Heart left ventricle (tissue), 16 donors: ENCODE results near the gene SPOCK1. TPM values are rescaled to one million over a fixed set of nuclear protein-coding genes. Genes with fewer than 3 reads are reported as not detected.
A peak's percentile ranks its signal among the peaks of the same experiment; 100 is the strongest.

Experiments used
- ATAC-seq, 4 donors: fragments of 200-7000 bp; cut with Tn5 transposase; one replicate each; pipeline ENCODE4 v1.9.1; 2020 to 2022; ENCODE audit warnings: moderate library complexity in 4 of 4, mild to moderate bottlenecking in 3 of 4, moderate number of reproducible peaks in 1 of 4
- DNase-seq, 5 donors: peaks; one replicate each; pipeline ENCODE4 v3.0.0-alpha.2; 2020
- H3K27ac ChIP-seq, 12 donors: fragments of 200-600 bp; sonication (generic) in 4 of 12; one replicate each; pipeline versions ENCODE4 v1.5.0 to v1.8.0; 2016 to 2022; ENCODE audit warnings: mild to moderate bottlenecking in 2 of 12
- H3K27me3 ChIP-seq, 9 donors: fragments of 200-600 bp; sonication (generic) in 2 of 9; one replicate each; pipeline versions ENCODE4 v1.5.1 to v1.8.0; 2016 to 2022; ENCODE audit warnings: mild to moderate bottlenecking in 3 of 9
- H3K36me3 ChIP-seq, 9 donors: fragments of 200-600 bp; sonication (generic) in 2 of 9; one replicate each; pipeline versions ENCODE4 v1.5.0 to v1.8.0; 2018 to 2022; ENCODE audit warnings: mild to moderate bottlenecking in 2 of 9
- H3K4me1 ChIP-seq, 12 donors: fragments of 200-600 bp; sonication (generic) in 4 of 12; one replicate each; pipeline versions ENCODE4 v1.5.0 to v1.8.0; 2016 to 2022; ENCODE audit warnings: mild to moderate bottlenecking in 3 of 12
- H3K4me3 ChIP-seq, 12 donors: fragments of 200-600 bp; sonication (generic) in 4 of 12; one replicate each; pipeline versions ENCODE4 v1.5.0 to v1.8.0; 2017 to 2022; ENCODE audit warnings: mild to moderate bottlenecking in 9 of 12, moderate library complexity in 4 of 12
- H3K9me3 ChIP-seq, 12 donors: fragments of 200-600 bp; sonication (generic) in 4 of 12; one replicate each; pipeline versions ENCODE4 v1.5.0 to v1.8.0; 2016 to 2022; ENCODE audit warnings: mild to moderate bottlenecking in 1 of 12
- CTCF ChIP-seq, 12 donors: fragments of 200-600 bp; sonication (generic) in 4 of 12; IDR thresholded peaks; one replicate each; pipeline versions ENCODE4 v1.5.0 to v1.8.0; 2018 to 2022; ENCODE audit warnings: antibody characterized with exemption in 12 of 12, mild to moderate bottlenecking in 5 of 12
- POLR2A ChIP-seq, 2 donors: fragments of 450-650 bp; IDR thresholded peaks; one replicate each; pipeline ENCODE4 v1.6.1; 2017; ENCODE audit warnings: antibody characterized with exemption in 2 of 2, mild to moderate bottlenecking in 2 of 2, moderate library complexity in 2 of 2
- WGBS, 4 donors: extraction: QIAGEN DNeasy Blood & Tissue Kit in 2 of 4; methylation state at CpG; one replicate each; pipeline versions ENCODE4 v1.1.5 to v1.1.7; 2013 to 2018; 5-methylcytosine and 5-hydroxymethylcytosine counted together
- intact Hi-C, 10 donors: fragments of 100-400 bp; cut with DNase I; formaldehyde crosslinking; loops; one replicate each; pipeline versions ENCODE4 v1.11.1 to v1.14.2; 2022
- polyA plus RNA-seq, 2 donors: library from polyadenylated mRNA; stranded (reverse); fragments of 200-250 nt; gene quantifications; one replicate each; pipeline ENCODE4 v1.2.3, GENCODE V29; 2013
- total RNA-seq, 9 donors: library from RNA; depleted of rRNA in 2 of 9; stranded (reverse); fragments of >200 nt in 2 of 9; fragmentation: NEBNext Ultra II Directional in 3 of 9; extraction: Animal tissue kit (Norgen Biotek cat#: 25700) in 3 of 9; gene quantifications; one replicate each; pipeline versions ENCODE4 v1.1.0 to v1.2.4, GENCODE V29; 2016 to 2023
- donor health status: ischemic (EF 13 %, LVEDD 7.1; RV severe dilation, severe dysfunction).
- donor health status: healthy with polysubstance abuse.
- donor health status: DM: no; HTN: yes; CAD: no.
- donor health status: DM: no; HTN: no; CAD: no.
- donor health status: ischemic (EF 25% LVEDD 6.9; RV normal size, moderate dysfunction).
- donor health status: ischemic (EF 25% LVEDD 5.7; RV mildly dilated, moderate dysfunction).
- donor health status: healthy.
- donor health status: DM: yes; HTN: yes; CAD: no.
- donor health status: ischemic (EF 35%, LVEDD 5.7; RV mildly dilated, moderate dysfunction).
- donor health status: nonischemic (EF 11% LVEDD 7.7; RV severe dilation, severe dysfunction).
- donor health status: DM: yes; HTN: yes; CAD: no.
- donor health status: PGD.
- donor health status: ischemic (EF 29% LVEDD 5.4; RV normal size, mild dysfunction).
- donor health status: nonischemic (EF 23%, LVEDD 6.1; RV moderate dilation, normal function).

Gene SPOCK1
- total and polyA plus RNA-seq, 11 donors, result 7.8 to 51.2 (median 19.9) TPM

GRCh38 chr5:137470111-137470920 lies 28.8 kb downstream of the SPOCK1 start:
- Histone ChIP-seq H3K27me3 (no peaks in the 10 kb centered on the region), H3K27ac (no peak overlapping the region), H3K4me1 (no peaks in the 10 kb centered on the region), H3K9me3 (no peaks in the 10 kb centered on the region), H3K4me3 (no peak overlapping the region), H3K36me3 (no peaks in the 10 kb centered on the region)
- WGBS, 4 donors, result 70 to 81% (median 71%) methylated on average over 5 of the region's 5 CpGs
- peak in 1 of 5 donors; percentile 63 for DNase-seq
- intact Hi-C loops, result no loop called here
- ATAC-seq, result peak in 2 of 4 donors; percentile 68 to 93
- TF ChIP-seq CTCF (IDR thresholded peaks at IDR 0.05) (no peak), POLR2A (IDR thresholded peaks at IDR 0.05) (no peak)

- TF ChIP-seq POLR2A (IDR thresholded peaks at IDR 0.05), result no peak
- TF ChIP-seq CTCF (IDR thresholded peaks at IDR 0.05), result no peak
- WGBS, 4 donors, result 50 to 62% (median 56%) methylated on average over 3 of the region's 3 CpGs
- H3K27ac ChIP-seq, result no peak overlapping the region
- H3K4me1 ChIP-seq, result peaks cover 0 to 7% (median 0%) of the 10 kb centered on the region in 12 donors
- DNase-seq (no peak), ATAC-seq (no peak)
- H3K4me3 ChIP-seq, result no peak overlapping the region
- H3K36me3 ChIP-seq, result no peaks in the 10 kb centered on the region
- H3K9me3 ChIP-seq, result no peaks in the 10 kb centered on the region
- H3K27me3 ChIP-seq, result no peaks in the 10 kb centered on the region
- intact Hi-C loops, result loop anchor here in 1 of 10 donors (5.0 kb wide), 1 partner anchor 70 kb away; no protein-coding TSS in a partner anchor
Measured at GRCh38 chr5:137466889-137467288, 32.2 kb downstream of the SPOCK1 start.

- H3K27me3 ChIP-seq, result no peaks in the 10 kb centered on the region
- WGBS, 4 donors, result 61 to 75% (median 67%) methylated on average over 1 of the region's 1 CpG
- intact Hi-C loops, result loop anchor here in 1 of 10 donors (5.0 kb wide), 1 partner anchor 71 kb away; no protein-coding TSS in a partner anchor
- H3K4me3 ChIP-seq, result no peak overlapping the region
- H3K4me1 ChIP-seq, result peaks cover 0 to 8% (median 0%) of the 10 kb centered on the region in 12 donors
- no peaks in the 10 kb centered on the region for H3K36me3 ChIP-seq
- ATAC-seq, result no peak
- TF ChIP-seq CTCF (IDR thresholded peaks at IDR 0.05) (no peak), POLR2A (IDR thresholded peaks at IDR 0.05) (no peak)
- H3K9me3 ChIP-seq, result no peaks in the 10 kb centered on the region
- no peak for DNase-seq
- H3K27ac ChIP-seq, result no peak overlapping the region
Measured at GRCh38 chr5:137465930-137466329, 33.2 kb downstream of the SPOCK1 start.

GRCh38 chr5:137462816-137463520 lies 36.2 kb downstream of the SPOCK1 start:
- Histone ChIP-seq H3K36me3 (no peaks in the 10 kb centered on the region), H3K27me3 (no peaks in the 10 kb centered on the region), H3K4me1 (peaks cover 0 to 8% (median 0%) of the 10 kb centered on the region in 12 donors), H3K27ac (no peak overlapping the region), H3K9me3 (no peaks in the 10 kb centered on the region), H3K4me3 (no peak overlapping the region)
- intact Hi-C loops, result no loop called here
- 64 to 75% (median 70%) methylated on average over 4 of the region's 4 CpGs for WGBS, 4 donors
- no peak for ATAC-seq
- DNase-seq, result no peak
- TF ChIP-seq POLR2A (IDR thresholded peaks at IDR 0.05) (no peak), CTCF (IDR thresholded peaks at IDR 0.05) (no peak)
